Type B pancreatic cell (in vitro differentiated cells): ENCODE results near the gene DCAF8L2. TPM values are rescaled to one million over a fixed set of nuclear protein-coding genes. Genes with fewer than 3 reads are reported as not detected.
"Not testable (repeated sequence)": the region's sequence is repeated elsewhere in the genome, so short reads cannot be mapped to it uniquely, and the experiment has no call there.

Source experiments
- DNase-seq: peaks from one replicate; pipeline ENCODE4 v3.0.0; 2021; ENCODE audit warnings: mixed read lengths; ENCODE audit not compliant: unreplicated experiment; ENCODE audit errors: extremely low spot score
- H3K27ac Mint-ChIP-seq: 2 replicates; pipeline ENCODE4 v1.8.0; 2021; ENCODE audit warnings: mild to moderate bottlenecking, mixed read lengths
- H3K27me3 Mint-ChIP-seq: 2 replicates; pipeline ENCODE4 v1.8.0; 2021; ENCODE audit warnings: mixed read lengths
- H3K36me3 Mint-ChIP-seq: 2 replicates; pipeline ENCODE4 v1.8.0; 2021; ENCODE audit warnings: mixed read lengths
- H3K4me1 Mint-ChIP-seq: one replicate; pipeline ENCODE4 v1.8.0; 2021; ENCODE audit warnings: mixed read lengths; ENCODE audit not compliant: unreplicated experiment
- H3K4me3 Mint-ChIP-seq: 2 replicates; pipeline ENCODE4 v1.8.0; 2021; ENCODE audit warnings: mild to moderate bottlenecking, mixed read lengths
- H3K9me3 Mint-ChIP-seq: 2 replicates; pipeline ENCODE4 v1.8.0; 2021; ENCODE audit warnings: mixed read lengths
- CTCF ChIP-seq: fragments of 200-600 bp; sonication (generic); conservative IDR thresholded peaks from 2 replicates; pipeline ENCODE4 v1.5.0; 2021; ENCODE audit warnings: antibody characterized with exemption, mild to moderate bottlenecking
- total RNA-seq: library from RNA; stranded (reverse); gene quantifications from 2 replicates; pipeline ENCODE4 v1.2.1, GENCODE V29; 2021; ENCODE audit warnings: low replicate concordance

The DCAF8L2 gene
- total RNA-seq, 1 donor from 2014 or later: not detected

DNA sequence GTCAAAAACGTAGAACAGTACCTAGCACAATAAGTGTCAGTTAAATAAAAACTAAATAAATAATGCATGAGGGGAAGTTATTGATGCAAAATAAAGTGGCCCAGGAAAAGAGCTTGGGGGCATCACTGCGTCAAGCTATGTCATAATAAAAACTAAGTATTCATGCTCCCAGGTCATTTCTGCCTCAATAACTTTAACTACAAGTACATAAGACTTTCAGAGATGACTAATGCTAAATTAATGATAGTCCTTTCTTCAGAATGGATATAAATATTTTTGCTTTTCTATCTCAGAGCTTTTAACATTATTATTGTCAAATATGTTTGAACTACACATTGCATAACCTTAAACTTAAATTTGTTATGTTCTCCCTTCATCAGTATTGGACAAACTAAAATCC is 125.5 kb downstream of the DCAF8L2 start:
- Mint-ChIP-seq H3K4me3 (no peak overlapping the region), H3K9me3 (no peaks in the 10 kb centered on the region), H3K27me3 (no peaks in the 10 kb centered on the region), H3K27ac (no peak overlapping the region), H3K4me1 (no peaks in the 10 kb centered on the region), H3K36me3 (no peaks in the 10 kb centered on the region)
- no peak for DNase-seq
- no peak for TF ChIP-seq CTCF

DNA sequence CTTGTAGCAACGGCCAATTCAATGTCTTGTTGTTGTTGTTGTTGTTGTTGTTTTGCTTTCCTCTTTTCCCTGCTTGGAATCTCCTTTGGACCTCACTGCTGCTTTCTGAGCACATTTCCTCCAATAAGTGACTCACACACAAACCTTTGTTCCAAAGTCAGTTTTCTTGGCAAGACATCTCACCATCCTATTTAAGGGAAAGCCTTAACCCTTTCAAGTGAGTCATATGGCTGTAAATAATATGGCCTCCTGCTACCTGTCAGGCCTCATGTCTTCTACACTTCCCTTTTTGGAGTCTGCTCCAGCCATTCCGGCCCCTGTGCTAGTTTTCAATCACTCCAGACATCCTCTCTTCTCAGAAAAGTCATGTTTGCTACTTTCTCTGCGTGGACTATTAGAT is 138.1 kb downstream of the DCAF8L2 start:
- Mint-ChIP-seq H3K27ac (no peak overlapping the region), H3K27me3 (no peaks in the 10 kb centered on the region), H3K4me3 (no peak overlapping the region), H3K36me3 (no peaks in the 10 kb centered on the region), H3K9me3 (no peaks in the 10 kb centered on the region), H3K4me1 (no peaks in the 10 kb centered on the region)
- DNase-seq: no peak
- TF ChIP-seq CTCF: no peak

- no peak overlapping the region for H3K27ac Mint-ChIP-seq
- no peaks in the 10 kb centered on the region for H3K27me3 Mint-ChIP-seq
- H3K4me1 Mint-ChIP-seq: no peaks in the 10 kb centered on the region
- no peak overlapping the region for H3K4me3 Mint-ChIP-seq
- no peaks in the 10 kb centered on the region for H3K36me3 Mint-ChIP-seq
- DNase-seq: no peak
- no peak for TF ChIP-seq CTCF
- no peaks in the 10 kb centered on the region for H3K9me3 Mint-ChIP-seq
These were observed 141.8 kb downstream of the DCAF8L2 start for GRCh38 chrX:27731962-27732361.

DNA sequence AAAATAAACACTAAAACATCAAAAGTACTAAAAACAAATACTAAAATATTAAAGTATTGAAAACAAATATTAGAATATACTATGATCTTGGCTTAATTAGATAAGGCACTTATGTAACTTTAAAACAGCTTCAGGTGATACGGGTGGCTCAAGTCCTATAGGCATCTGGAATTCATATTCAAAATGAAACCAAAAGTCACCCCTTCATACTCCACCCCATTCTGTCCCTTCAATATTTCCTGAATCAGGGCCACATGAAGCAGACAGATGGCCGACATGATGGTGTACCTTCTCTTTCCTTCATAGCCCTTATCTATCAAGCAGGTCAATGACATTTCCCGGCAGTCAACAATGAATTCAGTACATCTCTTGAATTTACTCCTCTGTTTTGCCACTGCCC is 145.8 kb downstream of the DCAF8L2 start:
- DNase-seq: no peak
- H3K36me3 Mint-ChIP-seq: no peaks in the 10 kb centered on the region
- no peak overlapping the region for H3K4me3 Mint-ChIP-seq
- H3K4me1 Mint-ChIP-seq: no peaks in the 10 kb centered on the region
- H3K27ac Mint-ChIP-seq: no peak overlapping the region
- no peaks in the 10 kb centered on the region for H3K9me3 Mint-ChIP-seq
- no peaks in the 10 kb centered on the region for H3K27me3 Mint-ChIP-seq
- TF ChIP-seq CTCF: no peak

GRCh38 chrX:27740933-27741332 is 150.8 kb downstream of the DCAF8L2 start:
- DNase-seq: no peak
- no peak for TF ChIP-seq CTCF
- Mint-ChIP-seq H3K4me3 (no peak overlapping the region), H3K27ac (no peak overlapping the region), H3K9me3 (no peaks in the 10 kb centered on the region), H3K27me3 (no peaks in the 10 kb centered on the region), H3K4me1 (no peaks in the 10 kb centered on the region), H3K36me3 (no peaks in the 10 kb centered on the region)

GRCh38 chrX:27743521-27743920 is 153.4 kb downstream of the DCAF8L2 start:
- H3K4me1 Mint-ChIP-seq, H3K4me3 Mint-ChIP-seq, H3K27ac Mint-ChIP-seq, H3K9me3 Mint-ChIP-seq, H3K27me3 Mint-ChIP-seq, DNase-seq, H3K36me3 Mint-ChIP-seq: not testable (repeated sequence)
